KMS-11 (cell line): ENCODE results near the gene SPDYA.

Source experiments
- H2AFZ ChIP-seq: fragments of 200-600 bp; sonication (generic); 2 replicates; pipeline ENCODE4 v1.6.1; 2016; ENCODE audit warnings: antibody characterized with exemption, mixed run types, low read depth
- H3K27ac ChIP-seq: fragments of 200-600 bp; sonication (generic); 2 replicates; pipeline ENCODE4 v1.6.1; 2016; ENCODE audit warnings: mild to moderate bottlenecking, mixed run types
- H3K27me3 ChIP-seq: fragments of 200-600 bp; sonication (generic); 2 replicates; pipeline ENCODE4 v1.6.1; 2017; ENCODE audit warnings: mild to moderate bottlenecking, low read depth, mixed run types, moderate library complexity; ENCODE audit not compliant: insufficient read depth
- H3K36me3 ChIP-seq: fragments of 200-600 bp; sonication (generic); 2 replicates; pipeline ENCODE4 v1.6.1; 2017; ENCODE audit warnings: mild to moderate bottlenecking, mixed run types; ENCODE audit not compliant: insufficient read depth
- H3K4me1 ChIP-seq: fragments of 200-600 bp; sonication (generic); 2 replicates; pipeline ENCODE4 v1.6.1; 2016; ENCODE audit warnings: mild to moderate bottlenecking, low read depth, mixed run types; ENCODE audit not compliant: poor library complexity, severe bottlenecking
- H3K4me2 ChIP-seq: fragments of 200-600 bp; sonication (generic); 2 replicates; pipeline ENCODE4 v1.7.0; 2016; ENCODE audit warnings: mild to moderate bottlenecking, mixed run types
- H3K4me3 ChIP-seq: fragments of 200-600 bp; sonication (generic); IDR thresholded peaks from 2 replicates; pipeline ENCODE4 v1.6.1; 2017; ENCODE audit warnings: low read depth, low read length, mixed read lengths; ENCODE audit not compliant: insufficient read depth
- H3K79me2 ChIP-seq: fragments of 200-600 bp; sonication (generic); 2 replicates; pipeline ENCODE4 v1.6.1; 2016; ENCODE audit warnings: low read depth, mixed run types; ENCODE audit not compliant: insufficient read depth
- H3K9ac ChIP-seq: fragments of 200-600 bp; sonication (generic); 2 replicates; pipeline ENCODE4 v1.6.1; 2016; ENCODE audit warnings: mild to moderate bottlenecking, mixed run types
- H4K20me1 ChIP-seq: fragments of 200-600 bp; sonication (generic); 2 replicates; pipeline ENCODE4 v1.6.1; 2016; ENCODE audit warnings: mild to moderate bottlenecking, mixed run types; ENCODE audit not compliant: insufficient read depth
- TF ChIP-seq, protein P1 (sequence below): fragments of 200-600 bp; sonication (generic); conservative IDR thresholded peaks from 2 replicates; pipeline ENCODE4 v1.6.1; 2017; ENCODE audit warnings: low read depth, mild to moderate bottlenecking, antibody characterized with exemption, low read length, moderate library complexity, mixed read lengths

SPDYA gene

DNA sequence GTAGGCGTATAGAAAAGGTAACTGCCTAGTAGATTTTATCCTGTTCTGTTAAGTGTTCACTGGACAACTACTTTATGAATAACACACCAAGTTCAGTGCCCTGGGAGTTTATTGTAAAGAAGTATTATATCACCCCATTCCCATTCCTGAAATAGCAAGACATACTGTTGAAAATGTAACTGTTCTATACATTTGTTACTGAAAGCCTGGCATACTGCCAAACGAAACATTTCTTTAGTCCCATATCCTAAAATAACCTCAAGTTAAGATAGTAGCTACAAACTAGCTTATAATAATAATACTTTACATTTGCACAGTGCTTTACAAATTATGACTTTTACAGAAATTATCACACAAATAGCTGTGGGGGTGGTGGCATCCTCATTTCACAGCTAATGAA, 25.1 kb downstream of the SPDYA start:
- H3K27ac ChIP-seq, result no peak overlapping the region
- no peaks in the 10 kb centered on the region for H3K36me3 ChIP-seq
- H2AFZ ChIP-seq, result no peak overlapping the region
- no peaks in the 10 kb centered on the region for H3K79me2 ChIP-seq
- H3K4me3 ChIP-seq, result no peak overlapping the region
- H3K9ac ChIP-seq, result no peak overlapping the region
- no peaks in the 10 kb centered on the region for H3K27me3 ChIP-seq
- no peaks in the 10 kb centered on the region for H4K20me1 ChIP-seq
- TF ChIP-seq, protein P1, sequence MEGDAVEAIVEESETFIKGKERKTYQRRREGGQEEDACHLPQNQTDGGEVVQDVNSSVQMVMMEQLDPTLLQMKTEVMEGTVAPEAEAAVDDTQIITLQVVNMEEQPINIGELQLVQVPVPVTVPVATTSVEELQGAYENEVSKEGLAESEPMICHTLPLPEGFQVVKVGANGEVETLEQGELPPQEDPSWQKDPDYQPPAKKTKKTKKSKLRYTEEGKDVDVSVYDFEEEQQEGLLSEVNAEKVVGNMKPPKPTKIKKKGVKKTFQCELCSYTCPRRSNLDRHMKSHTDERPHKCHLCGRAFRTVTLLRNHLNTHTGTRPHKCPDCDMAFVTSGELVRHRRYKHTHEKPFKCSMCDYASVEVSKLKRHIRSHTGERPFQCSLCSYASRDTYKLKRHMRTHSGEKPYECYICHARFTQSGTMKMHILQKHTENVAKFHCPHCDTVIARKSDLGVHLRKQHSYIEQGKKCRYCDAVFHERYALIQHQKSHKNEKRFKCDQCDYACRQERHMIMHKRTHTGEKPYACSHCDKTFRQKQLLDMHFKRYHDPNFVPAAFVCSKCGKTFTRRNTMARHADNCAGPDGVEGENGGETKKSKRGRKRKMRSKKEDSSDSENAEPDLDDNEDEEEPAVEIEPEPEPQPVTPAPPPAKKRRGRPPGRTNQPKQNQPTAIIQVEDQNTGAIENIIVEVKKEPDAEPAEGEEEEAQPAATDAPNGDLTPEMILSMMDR, result no peak
- no peaks in the 10 kb centered on the region for H3K4me1 ChIP-seq
- H3K4me2 ChIP-seq, result no peak overlapping the region

DNA sequence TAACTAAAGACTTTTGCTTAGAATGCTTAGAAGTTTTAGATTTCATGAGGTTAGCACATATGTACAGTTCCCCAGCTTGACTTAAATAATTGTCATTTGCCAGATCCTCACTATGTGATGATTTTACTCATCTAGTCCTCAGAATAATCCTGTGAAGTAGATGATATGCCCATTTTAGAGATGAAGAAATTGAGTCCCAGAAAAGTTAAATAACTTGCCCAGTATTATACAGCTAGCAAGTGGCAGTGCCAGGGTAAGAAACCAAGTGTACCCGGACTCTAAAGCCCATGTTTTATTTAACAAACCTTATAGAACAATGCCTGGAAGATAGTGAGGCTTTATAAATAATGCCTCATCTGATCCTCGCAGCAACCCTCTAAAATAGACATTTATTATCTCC, 28.3 kb downstream of the SPDYA start:
- H3K27me3 ChIP-seq, result no peaks in the 10 kb centered on the region
- no peak overlapping the region for H3K27ac ChIP-seq
- H3K36me3 ChIP-seq, result no peaks in the 10 kb centered on the region
- no peak overlapping the region for H2AFZ ChIP-seq
- no peaks in the 10 kb centered on the region for H4K20me1 ChIP-seq
- H3K9ac ChIP-seq, result no peak overlapping the region
- TF ChIP-seq, protein P1, result no peak
- no peak overlapping the region for H3K4me2 ChIP-seq
- H3K4me3 ChIP-seq, result no peak overlapping the region
- no peaks in the 10 kb centered on the region for H3K79me2 ChIP-seq
- H3K4me1 ChIP-seq, result no peaks in the 10 kb centered on the region

DNA sequence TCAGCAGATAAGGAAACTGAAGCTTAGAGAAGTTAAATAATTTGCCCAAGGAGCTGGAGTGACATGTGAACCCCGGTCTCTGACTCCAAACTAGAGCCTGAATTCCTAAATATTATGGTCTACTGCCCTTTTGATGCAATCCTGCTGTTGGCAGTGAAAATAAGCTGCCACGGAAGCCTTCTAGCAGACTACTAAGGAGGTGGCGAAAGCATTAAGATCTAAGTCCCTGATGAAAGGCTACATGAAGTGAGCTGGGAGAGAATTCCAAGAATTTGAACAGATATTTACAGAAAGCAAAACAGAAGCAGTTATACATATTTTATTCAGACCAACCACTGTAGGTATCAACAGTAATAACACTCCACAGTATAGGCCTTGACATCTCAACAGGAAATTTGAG, 31.4 kb downstream of the SPDYA start:
- H3K79me2 ChIP-seq, result no peaks in the 10 kb centered on the region
- H3K4me1 ChIP-seq, result no peaks in the 10 kb centered on the region
- H3K36me3 ChIP-seq, result no peaks in the 10 kb centered on the region
- no peak overlapping the region for H3K9ac ChIP-seq
- no peak overlapping the region for H3K4me3 ChIP-seq
- no peak overlapping the region for H2AFZ ChIP-seq
- H4K20me1 ChIP-seq, result no peaks in the 10 kb centered on the region
- H3K4me2 ChIP-seq, result no peak overlapping the region
- no peak overlapping the region for H3K27ac ChIP-seq
- H3K27me3 ChIP-seq, result no peaks in the 10 kb centered on the region
- TF ChIP-seq, protein P1, result no peak

DNA sequence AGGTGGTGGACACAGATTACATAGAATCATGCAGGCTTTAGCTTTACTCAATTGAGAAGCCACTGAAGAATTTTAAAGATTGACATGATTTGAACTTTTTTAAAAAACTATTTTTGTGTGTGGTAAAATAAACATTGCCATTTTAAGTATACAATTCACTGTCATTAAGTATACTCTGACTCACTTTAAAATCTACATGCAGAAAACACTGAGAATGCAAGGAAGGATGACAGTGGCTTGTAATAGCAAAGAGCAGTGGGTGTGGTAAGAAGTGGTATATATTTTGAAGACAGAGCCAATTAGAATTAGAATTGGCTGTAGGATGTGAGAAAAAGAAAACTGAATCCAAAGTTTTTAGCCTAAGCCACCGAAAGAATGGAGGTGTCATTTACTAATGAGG, 44.6 kb downstream of the SPDYA start:
- H3K4me3 ChIP-seq, result no peak overlapping the region
- H3K27ac ChIP-seq, result no peak overlapping the region
- H4K20me1 ChIP-seq, result no peaks in the 10 kb centered on the region
- TF ChIP-seq, protein P1, result no peak
- no peaks in the 10 kb centered on the region for H3K27me3 ChIP-seq
- H3K9ac ChIP-seq, result no peak overlapping the region
- H2AFZ ChIP-seq, result no peak overlapping the region
- H3K4me2 ChIP-seq, result no peak overlapping the region
- H3K36me3 ChIP-seq, result no peaks in the 10 kb centered on the region
- no peaks in the 10 kb centered on the region for H3K79me2 ChIP-seq
- H3K4me1 ChIP-seq, result peaks cover 15% of the 10 kb centered on the region
